IPS-NIHi11 (cell line): ENCODE measurements around the gene PES1.
"Not testable (repeated sequence)": the region's sequence is repeated elsewhere in the genome, so short reads cannot be mapped to it uniquely, and the experiment has no call there.

Experiments used
- DNase-seq: peaks from one replicate; pipeline ENCODE4 v3.0.0; 2012; ENCODE audit warnings: mixed read lengths, low spot score

PES1 gene

GRCh38 chr22:30552719-30553118, 39.0 kb downstream of the PES1 start:
- no peak for DNase-seq

- not testable (repeated sequence) for DNase-seq
These were observed 39.9 kb downstream of the PES1 start for GRCh38 chr22:30551813-30552212.

- no peak for DNase-seq
These were observed 44.5 kb downstream of the PES1 start for GRCh38 chr22:30547188-30547587.

GRCh38 chr22:30546616-30547015, 45.1 kb downstream of the PES1 start, which contains the start of gene SEC14L6:
TSS of gene SEC14L6 (minus strand) at chr22:30546741. CDS start at chr22:30546682, 59 bp downstream.
- DNase-seq: no peak

- no peak for DNase-seq
These were observed 48.9 kb downstream of the PES1 start for GRCh38 chr22:30542811-30543188.

- peak; percentile 61 for DNase-seq
These were observed 49.5 kb downstream of the PES1 start for GRCh38 chr22:30541961-30542810.

- DNase-seq: not testable (repeated sequence)
These were observed 50.2 kb downstream of the PES1 start for GRCh38 chr22:30541511-30541910.

GRCh38 chr22:30539368-30539767, 52.3 kb downstream of the PES1 start:
- DNase-seq: no peak

- DNase-seq: no peak
These were observed 53.4 kb downstream of the PES1 start for GRCh38 chr22:30538280-30538679.

GRCh38 chr22:30537083-30537731, 54.5 kb downstream of the PES1 start:
- DNase-seq: no peak

GRCh38 chr22:30535182-30535581, 56.5 kb downstream of the PES1 start:
- no peak for DNase-seq

GRCh38 chr22:30531651-30532608, 59.8 kb downstream of the PES1 start:
- no peak for DNase-seq

GRCh38 chr22:30526656-30527055, 65.1 kb downstream of the PES1 start:
- no peak for DNase-seq
